A673 (cell line): ENCODE data around the gene GIMAP6. TPM values are rescaled to one million over a fixed set of nuclear protein-coding genes. Genes with fewer than 3 reads are reported as not detected.

Source experiments
- BruUV-seq: library from RNA; stranded (reverse); fragments of 400-500 nt; replicated peaks from 2 replicates; lab custom pipeline; 2021; lab: Mats Ljungman, UMichigan
- CTCF ChIA-PET: fragments of 300-600 bp; sonication (Branson Sonifier 250); formaldehyde crosslinking; loops from one replicate; lab custom pipeline; 2022; ENCODE audit warnings: antibody characterized with exemption; lab: Charles Lee
- POLR2A ChIA-PET: fragments of 300-600 bp; sonication (Branson Sonifier 250); formaldehyde crosslinking; loops from one replicate; lab custom pipeline; 2022; ENCODE audit warnings: antibody characterized with exemption; ENCODE audit not compliant: low non-redundant PET; lab: Charles Lee
- DNase-seq: peaks from one replicate; pipeline ENCODE4 v3.0.0-alpha.2; 2015; ENCODE audit warnings: low spot score
- H3K27ac ChIP-seq: fragments of 200-600 bp; sonication (generic); 2 replicates; pipeline ENCODE4 v1.5.1; 2016; ENCODE audit warnings: mixed run types, low read depth, mild to moderate bottlenecking, mixed read lengths, antibody characterized with exemption, low read length; ENCODE audit not compliant: poor library complexity, severe bottlenecking
- H3K27me3 ChIP-seq: fragments of 200-600 bp; sonication (generic); replicated peaks from 2 replicates; pipeline ENCODE4 v1.6.1; 2017; ENCODE audit warnings: mixed run types, low read depth, mild to moderate bottlenecking, mixed read lengths, antibody characterized with exemption, low read length; ENCODE audit not compliant: insufficient read depth, poor library complexity
- H3K36me3 ChIP-seq: fragments of 200-600 bp; sonication (generic); 2 replicates; pipeline ENCODE4 v1.6.1; 2016; ENCODE audit warnings: mixed run types, mild to moderate bottlenecking, mixed read lengths, antibody characterized with exemption, low read length; ENCODE audit not compliant: insufficient read depth, poor library complexity, severe bottlenecking
- H3K4me1 ChIP-seq: fragments of 200-600 bp; sonication (generic); 2 replicates; pipeline ENCODE4 v1.6.1; 2017; ENCODE audit warnings: mixed run types, mild to moderate bottlenecking, mixed read lengths, antibody characterized with exemption, low read length; ENCODE audit not compliant: insufficient read depth, poor library complexity, severe bottlenecking
- H3K4me3 ChIP-seq: fragments of 200-600 bp; sonication (generic); 2 replicates; pipeline ENCODE4 v1.5.1; 2016; ENCODE audit warnings: low read depth, mixed run types, mild to moderate bottlenecking, mixed read lengths, low read length; ENCODE audit not compliant: poor library complexity, severe bottlenecking
- H3K9me3 ChIP-seq: fragments of 200-600 bp; sonication (generic); 2 replicates; pipeline ENCODE4 v1.6.1; 2016; ENCODE audit warnings: mixed run types, low read depth, mild to moderate bottlenecking, mixed read lengths, antibody characterized with exemption, low read length; ENCODE audit not compliant: poor library complexity, severe bottlenecking
- CTCF ChIP-seq: fragments of 300-800, 200-600 bp; sonication (generic); conservative IDR thresholded peaks from 2 replicates; pipeline ENCODE4 v1.5.1; 2017; ENCODE audit warnings: low read depth, mild to moderate bottlenecking, antibody characterized with exemption, low read length, moderate library complexity, mixed read lengths
- EZH2 ChIP-seq: fragments of 200-600 bp; sonication (generic); IDR thresholded peaks from 2 replicates; pipeline ENCODE4 v1.6.1; 2017; ENCODE audit warnings: borderline replicate concordance, low read depth, mild to moderate bottlenecking, mixed read lengths, antibody characterized with exemption, low read length; ENCODE audit not compliant: poor library complexity, severe bottlenecking
- intact Hi-C: fragments of 100-400 bp; cut with micrococcal nuclease; formaldehyde crosslinking; loops from one replicate; pipeline ENCODE4 v1.10.0; 2022; ENCODE audit not compliant: unreplicated experiment
- total RNA-seq: library from RNA; stranded (reverse); gene quantifications from 2 replicates; pipeline ENCODE4 v1.2.3, GENCODE V29; 2021

Gene GIMAP6
- total RNA-seq, 1 experiment from 2014 or later, result not detected

- ChIA-PET CTCF (no interaction called here), POLR2A (no interaction called here)
- no peak for DNase-seq
- TF ChIP-seq EZH2 (no peak), CTCF (no peak)
- H3K9me3 ChIP-seq, result no peaks in the 10 kb centered on the region
- H3K27me3 ChIP-seq, result no peaks in the 10 kb centered on the region
- no peaks in the 10 kb centered on the region for H3K4me1 ChIP-seq
- intact Hi-C loops, result no loop called here
- no TSS peak for BruUV-seq
- no peaks in the 10 kb centered on the region for H3K36me3 ChIP-seq
- no peak overlapping the region for H3K27ac ChIP-seq
- no peak overlapping the region for H3K4me3 ChIP-seq
Measured at GRCh38 chr7:150649080-150649385, 16.8 kb upstream of the GIMAP6 start.

GRCh38 chr7:150648353-150649079, 16.3 kb upstream of the GIMAP6 start:
- Histone ChIP-seq H3K9me3 (no peaks in the 10 kb centered on the region), H3K4me1 (no peaks in the 10 kb centered on the region), H3K36me3 (no peaks in the 10 kb centered on the region), H3K27ac (no peak overlapping the region), H3K4me3 (no peak overlapping the region), H3K27me3 (no peaks in the 10 kb centered on the region)
- CTCF ChIA-PET, result no interaction called here
- DNase-seq, result peak; percentile 15
- intact Hi-C loops, result no loop called here
- POLR2A ChIA-PET, result no interaction called here
- no peak for TF ChIP-seq EZH2
- TF ChIP-seq CTCF, result no peak
- BruUV-seq, result no TSS peak

GRCh38 chr7:150645259-150646020, 13.3 kb upstream of the GIMAP6 start:
- no TSS peak for BruUV-seq
- POLR2A ChIA-PET, result no interaction called here
- TF ChIP-seq EZH2 (no peak), CTCF (no peak)

More at GRCh38 chr7:150645259-150646020, 13.3 kb upstream of the GIMAP6 start:
- no peak overlapping the region for H3K4me3 ChIP-seq
- no peak for DNase-seq
- H3K36me3 ChIP-seq, result no peaks in the 10 kb centered on the region
- H3K27me3 ChIP-seq, result no peaks in the 10 kb centered on the region
- no peak overlapping the region for H3K27ac ChIP-seq
- intact Hi-C loops, result no loop called here
- H3K4me1 ChIP-seq, result no peaks in the 10 kb centered on the region
- H3K9me3 ChIP-seq, result no peaks in the 10 kb centered on the region
- CTCF ChIA-PET, result interaction anchor here (0.5 kb wide), 1 partner anchor 575 kb away, joined by 4 read pairs; no protein-coding TSS in a partner anchor
